ENCODE data around the gene CHTF18. TPM values are rescaled to one million over a fixed set of nuclear protein-coding genes. Genes with fewer than 3 reads are reported as not detected.

The CHTF18 gene
- total and polyA plus RNA-seq, 2 donors from 2014 or later, result 4.2 to 16.0 TPM

GRCh38 chr16:799948-800833 lies 11.8 kb downstream of the CHTF18 start, which contains the start of gene GNG13:
GNG13 (minus strand) TSS chr16:800734; CDS start chr16:799077, 1,657 bp downstream.
- Histone ChIP-seq H3K36me3 (ENCODE audit: control insufficient read depth in 2 of 3, insufficient read depth in 3 of 3, low read length in 3 of 3) (no peaks in the 10 kb centered on the region), H3K4me3 (ENCODE audit: low read length in 3 of 3) (no peak within 1 kb of the TSS), H3K4me1 (ENCODE audit: control insufficient read depth in 2 of 3, insufficient read depth in 2 of 3, low read depth in 1 of 3, low read length in 3 of 3) (no peaks in the 10 kb centered on the region), H3K9ac (ENCODE audit: low read length in 3 of 3) (no peak within 1 kb of the TSS), H3K27me3 (ENCODE audit: control insufficient read depth, insufficient read depth, low read length) (peaks cover 6% of the 10 kb centered on the region), H3K27ac (ENCODE audit: low read depth in 2 of 2, low read length in 2 of 2) (no peak within 1 kb of the TSS), H3K9me3 (ENCODE audit: control insufficient read depth in 2 of 3, insufficient read depth in 1 of 3, low read length in 3 of 3) (no peaks in the 10 kb centered on the region)
- FAIRE-seq, result no peak
- intact Hi-C loops (cut with DNase I), result no loop called here
- no peak for TF ChIP-seq CTCF (IDR thresholded peaks at IDR 0.05; ENCODE audit: borderline replicate concordance, extremely low read depth, insufficient read depth)
- peak in 2 of 5 donors; percentile 43 to 52 for DNase-seq

- Histone ChIP-seq H3K9ac (ENCODE audit: low read length in 3 of 3) (no peak overlapping the region), H3K36me3 (ENCODE audit: control insufficient read depth in 2 of 3, insufficient read depth in 3 of 3, low read length in 3 of 3) (no peaks in the 10 kb centered on the region), H3K27ac (ENCODE audit: low read depth in 2 of 2, low read length in 2 of 2) (no peak overlapping the region), H3K9me3 (ENCODE audit: control insufficient read depth in 2 of 3, insufficient read depth in 1 of 3, low read length in 3 of 3) (no peaks in the 10 kb centered on the region), H3K27me3 (ENCODE audit: control insufficient read depth, insufficient read depth, low read length) (peaks cover 6% of the 10 kb centered on the region), H3K4me1 (ENCODE audit: control insufficient read depth in 2 of 3, insufficient read depth in 2 of 3, low read depth in 1 of 3, low read length in 3 of 3) (no peaks in the 10 kb centered on the region), H3K4me3 (ENCODE audit: low read length in 3 of 3) (no peak overlapping the region)
- no peak for DNase-seq
- no peak for FAIRE-seq
- intact Hi-C loops (cut with DNase I), result no loop called here
- no peak for TF ChIP-seq CTCF (IDR thresholded peaks at IDR 0.05; ENCODE audit: borderline replicate concordance, extremely low read depth, insufficient read depth)
Observed at GRCh38 chr16:800834-801511, 12.6 kb downstream of the CHTF18 start.

GRCh38 chr16:801584-802363 lies 13.4 kb downstream of the CHTF18 start:
- Histone ChIP-seq H3K27ac (ENCODE audit: low read depth in 2 of 2, low read length in 2 of 2) (no peak overlapping the region), H3K4me1 (ENCODE audit: control insufficient read depth in 2 of 3, insufficient read depth in 2 of 3, low read depth in 1 of 3, low read length in 3 of 3) (no peaks in the 10 kb centered on the region), H3K27me3 (ENCODE audit: control insufficient read depth, insufficient read depth, low read length) (peaks cover 6% of the 10 kb centered on the region), H3K9me3 (ENCODE audit: control insufficient read depth in 2 of 3, insufficient read depth in 1 of 3, low read length in 3 of 3) (no peaks in the 10 kb centered on the region), H3K4me3 (ENCODE audit: low read length in 3 of 3) (no peak overlapping the region), H3K36me3 (ENCODE audit: control insufficient read depth in 2 of 3, insufficient read depth in 3 of 3, low read length in 3 of 3) (no peaks in the 10 kb centered on the region), H3K9ac (ENCODE audit: low read length in 3 of 3) (no peak overlapping the region)
- no peak for TF ChIP-seq CTCF (IDR thresholded peaks at IDR 0.05; ENCODE audit: borderline replicate concordance, extremely low read depth, insufficient read depth)
- FAIRE-seq (no peak), DNase-seq (no peak)
- intact Hi-C loops (cut with DNase I), result no loop called here

Data from kidney (tissue), 14 donors.